Measurements from ENCODE around the gene CYP4F22.
"Not testable (repeated sequence)": the region's sequence is repeated elsewhere in the genome, so short reads cannot be mapped to it uniquely, and the experiment has no call there.

CYP4F22 gene

DNA sequence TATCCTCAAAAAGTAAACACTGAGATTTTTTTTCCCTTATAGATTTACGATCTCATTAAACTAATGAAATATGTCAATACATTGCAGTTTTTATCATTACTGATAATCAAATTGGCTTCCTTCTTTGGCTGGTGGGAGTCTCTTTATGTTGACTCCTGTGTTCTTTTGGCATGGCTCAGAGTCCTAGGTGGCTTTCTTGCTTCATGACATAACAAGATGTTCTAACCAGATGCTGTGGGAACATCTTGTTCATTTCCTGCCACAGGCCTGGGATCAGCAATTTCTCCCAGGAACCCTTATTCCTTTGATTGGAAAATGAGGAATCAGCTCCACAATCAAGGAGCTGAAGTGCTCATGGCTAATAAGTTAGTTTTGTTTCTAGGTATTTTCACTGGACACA lies 13.2 kb upstream of the CYP4F22 start:
- Histone ChIP-seq H3K36me3 (ENCODE audit: insufficient read depth, low read length) (no peaks in the 10 kb centered on the region), H3K27me3 (ENCODE audit: insufficient read depth, low read length) (no peaks in the 10 kb centered on the region), H3K4me1 (ENCODE audit: control insufficient read depth, insufficient read depth, low read length, unreplicated experiment) (no peaks in the 10 kb centered on the region), H3K79me2 (ENCODE audit: control insufficient read depth, insufficient read depth, low read length, unreplicated experiment) (no peaks in the 10 kb centered on the region), H3K27ac (ENCODE audit: low read depth, low read length) (no peak overlapping the region), H3K4me3 (ENCODE audit: low read depth, low read length) (no peak overlapping the region), H2AFZ (ENCODE audit: low read length, unreplicated experiment) (no peak overlapping the region)

DNA sequence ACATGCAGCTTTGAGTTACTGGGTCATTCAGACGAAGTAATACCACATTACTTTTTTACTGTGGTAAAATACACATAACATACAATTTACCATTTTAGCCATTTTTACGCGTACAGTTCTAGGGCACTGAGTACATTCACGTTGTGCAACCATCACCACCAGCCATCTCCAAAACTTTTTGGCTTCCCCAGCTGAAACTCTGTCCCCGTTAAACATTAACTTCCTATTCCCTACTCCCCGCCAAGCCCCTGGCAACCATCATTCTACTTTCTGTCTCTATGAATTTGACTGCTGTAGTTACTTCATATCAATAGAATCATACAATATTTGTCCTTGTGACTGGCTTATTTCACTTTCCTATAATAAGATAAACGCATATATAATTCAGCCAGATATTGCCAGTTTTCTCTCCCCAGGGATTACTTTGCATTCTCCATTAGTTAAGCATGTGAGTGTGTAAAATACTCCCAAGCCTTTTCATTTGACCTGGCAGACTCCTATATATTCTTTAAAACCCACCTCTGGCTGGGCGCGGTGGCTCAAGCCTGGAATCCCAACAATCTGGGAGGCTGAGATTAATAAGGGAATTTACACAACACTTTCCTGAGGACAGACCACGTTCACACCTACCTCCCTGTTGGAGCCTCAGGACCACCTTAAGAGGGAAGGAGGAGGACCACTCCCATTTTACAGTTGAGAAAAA lies 10.0 kb upstream of the CYP4F22 start:
- Histone ChIP-seq H3K79me2 (ENCODE audit: control insufficient read depth, insufficient read depth, low read length, unreplicated experiment) (no peaks in the 10 kb centered on the region), H3K27ac (ENCODE audit: low read depth, low read length) (no peak overlapping the region), H3K27me3 (ENCODE audit: insufficient read depth, low read length) (peaks cover 10% of the 10 kb centered on the region), H3K4me1 (ENCODE audit: control insufficient read depth, insufficient read depth, low read length, unreplicated experiment) (no peaks in the 10 kb centered on the region), H3K36me3 (ENCODE audit: insufficient read depth, low read length) (no peaks in the 10 kb centered on the region), H3K4me3 (ENCODE audit: low read depth, low read length) (no peak overlapping the region), H2AFZ (ENCODE audit: low read length, unreplicated experiment) (no peak overlapping the region)

DNA sequence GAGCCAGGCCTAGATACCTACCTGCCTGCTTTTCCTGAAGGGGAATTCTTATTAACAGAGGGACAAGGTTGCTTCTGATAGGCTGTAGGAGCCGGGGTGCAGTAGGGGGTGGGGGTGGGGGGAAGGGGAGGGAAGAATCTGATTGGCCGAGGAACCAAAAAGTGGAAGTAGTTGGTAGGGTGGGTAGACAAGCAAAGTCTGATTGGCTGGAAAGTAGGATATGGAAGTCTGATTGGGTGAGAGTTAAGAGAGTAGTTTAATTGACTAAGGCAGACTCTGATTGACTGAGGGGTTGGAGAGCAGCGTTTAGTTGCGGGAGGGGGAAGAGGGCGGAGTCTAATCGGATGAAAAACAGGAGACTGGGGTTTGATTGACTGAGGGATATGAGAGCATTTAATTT lies 9.4 kb upstream of the CYP4F22 start:
- Histone ChIP-seq H3K27me3 (ENCODE audit: insufficient read depth, low read length) (peaks cover 10% of the 10 kb centered on the region), H3K4me1 (ENCODE audit: control insufficient read depth, insufficient read depth, low read length, unreplicated experiment) (no peaks in the 10 kb centered on the region), H3K79me2 (ENCODE audit: control insufficient read depth, insufficient read depth, low read length, unreplicated experiment) (no peaks in the 10 kb centered on the region), H3K27ac (ENCODE audit: low read depth, low read length) (no peak overlapping the region), H3K36me3 (ENCODE audit: insufficient read depth, low read length) (no peaks in the 10 kb centered on the region), H3K4me3 (ENCODE audit: low read depth, low read length) (no peak overlapping the region), H2AFZ (ENCODE audit: low read length, unreplicated experiment) (no peak overlapping the region)

DNA sequence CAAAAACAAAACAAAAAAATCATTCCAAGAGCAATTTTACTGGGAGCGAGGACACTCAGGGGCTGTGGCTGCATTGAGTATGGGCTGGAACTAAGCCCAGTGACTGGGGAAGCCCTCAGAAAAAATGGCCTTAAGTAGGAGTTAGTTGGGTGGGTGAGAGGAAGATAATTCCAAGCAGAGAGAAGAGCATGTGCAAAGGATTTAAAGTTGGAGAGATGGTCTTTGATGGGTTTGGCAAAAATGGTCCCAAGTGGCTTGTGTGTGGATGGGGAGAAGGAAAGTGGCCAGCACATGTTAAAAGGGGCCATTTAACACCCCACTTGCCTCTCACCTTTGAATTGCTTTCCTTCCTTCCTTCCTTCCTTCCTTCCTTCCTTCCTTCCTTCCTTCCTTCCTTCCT lies 6.7 kb upstream of the CYP4F22 start:
- H3K36me3 ChIP-seq (ENCODE audit: insufficient read depth, low read length): no peaks in the 10 kb centered on the region
- no peak overlapping the region for H3K4me3 ChIP-seq (ENCODE audit: low read depth, low read length)
- peaks cover 10% of the 10 kb centered on the region for H3K27me3 ChIP-seq (ENCODE audit: insufficient read depth, low read length)
- H3K4me1 ChIP-seq (ENCODE audit: control insufficient read depth, insufficient read depth, low read length, unreplicated experiment): no peaks in the 10 kb centered on the region
- no peak overlapping the region for H3K27ac ChIP-seq (ENCODE audit: low read depth, low read length)
- no peak overlapping the region for H2AFZ ChIP-seq (ENCODE audit: low read length, unreplicated experiment)
- H3K79me2 ChIP-seq (ENCODE audit: control insufficient read depth, insufficient read depth, low read length, unreplicated experiment): no peaks in the 10 kb centered on the region

DNA sequence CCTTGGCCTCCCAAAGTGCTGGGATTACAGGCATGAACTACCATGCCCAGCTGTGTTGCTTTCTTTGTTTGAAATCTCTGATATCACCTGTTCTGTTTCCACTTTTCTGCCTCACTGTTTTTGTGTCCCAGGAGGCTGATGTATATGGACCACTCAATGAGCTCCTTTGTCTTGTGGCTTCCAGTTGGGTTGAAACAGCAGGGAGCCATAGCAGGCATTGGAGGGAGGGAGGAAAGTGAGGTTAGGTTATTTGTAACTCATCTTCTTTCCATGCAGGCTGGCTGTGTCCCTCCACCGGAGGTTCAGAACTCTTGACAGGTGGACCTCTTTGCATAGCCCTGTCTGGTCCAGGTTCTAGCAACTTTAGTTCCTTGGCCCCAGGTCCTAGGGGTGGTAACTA lies 6.1 kb upstream of the CYP4F22 start:
- Histone ChIP-seq H3K4me3 (ENCODE audit: low read depth, low read length) (no peak overlapping the region), H3K27ac (ENCODE audit: low read depth, low read length) (no peak overlapping the region), H3K79me2 (ENCODE audit: control insufficient read depth, insufficient read depth, low read length, unreplicated experiment) (no peaks in the 10 kb centered on the region), H3K36me3 (ENCODE audit: insufficient read depth, low read length) (no peaks in the 10 kb centered on the region), H3K27me3 (ENCODE audit: insufficient read depth, low read length) (peaks cover 14% of the 10 kb centered on the region), H3K4me1 (ENCODE audit: control insufficient read depth, insufficient read depth, low read length, unreplicated experiment) (no peaks in the 10 kb centered on the region), H2AFZ (ENCODE audit: low read length, unreplicated experiment) (no peak overlapping the region)

DNA sequence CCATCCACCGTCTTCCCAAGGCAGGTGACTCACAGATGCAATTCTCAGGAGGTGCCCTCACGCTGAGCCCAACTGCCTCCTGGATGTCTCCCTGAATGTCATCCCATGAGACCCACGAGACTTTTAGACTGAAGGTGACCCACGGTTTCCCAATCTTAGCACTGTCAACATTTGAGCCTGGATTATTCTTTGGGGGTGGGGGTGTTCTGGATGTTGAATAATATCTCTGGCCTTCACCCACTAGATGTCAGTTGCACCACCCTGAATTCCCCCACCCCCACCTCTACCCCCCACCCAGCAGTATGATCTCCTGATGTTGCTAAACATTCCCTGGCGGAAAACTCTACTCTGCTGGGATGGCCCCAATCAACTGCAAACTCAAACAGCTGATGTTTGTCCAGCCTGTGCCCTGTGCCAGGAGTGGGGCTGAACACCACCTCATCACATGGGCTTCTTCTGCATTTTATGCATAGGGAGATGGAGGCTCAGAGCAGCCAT lies 2.2 kb upstream of the CYP4F22 start:
- Histone ChIP-seq H2AFZ (ENCODE audit: low read length, unreplicated experiment) (no peak overlapping the region), H3K79me2 (ENCODE audit: control insufficient read depth, insufficient read depth, low read length, unreplicated experiment) (no peaks in the 10 kb centered on the region), H3K4me3 (ENCODE audit: low read depth, low read length) (no peak overlapping the region), H3K36me3 (ENCODE audit: insufficient read depth, low read length) (no peaks in the 10 kb centered on the region), H3K27me3 (ENCODE audit: insufficient read depth, low read length) (peaks cover 40% of the 10 kb centered on the region), H3K27ac (ENCODE audit: low read depth, low read length) (no peak overlapping the region), H3K4me1 (ENCODE audit: control insufficient read depth, insufficient read depth, low read length, unreplicated experiment) (no peaks in the 10 kb centered on the region)

DNA sequence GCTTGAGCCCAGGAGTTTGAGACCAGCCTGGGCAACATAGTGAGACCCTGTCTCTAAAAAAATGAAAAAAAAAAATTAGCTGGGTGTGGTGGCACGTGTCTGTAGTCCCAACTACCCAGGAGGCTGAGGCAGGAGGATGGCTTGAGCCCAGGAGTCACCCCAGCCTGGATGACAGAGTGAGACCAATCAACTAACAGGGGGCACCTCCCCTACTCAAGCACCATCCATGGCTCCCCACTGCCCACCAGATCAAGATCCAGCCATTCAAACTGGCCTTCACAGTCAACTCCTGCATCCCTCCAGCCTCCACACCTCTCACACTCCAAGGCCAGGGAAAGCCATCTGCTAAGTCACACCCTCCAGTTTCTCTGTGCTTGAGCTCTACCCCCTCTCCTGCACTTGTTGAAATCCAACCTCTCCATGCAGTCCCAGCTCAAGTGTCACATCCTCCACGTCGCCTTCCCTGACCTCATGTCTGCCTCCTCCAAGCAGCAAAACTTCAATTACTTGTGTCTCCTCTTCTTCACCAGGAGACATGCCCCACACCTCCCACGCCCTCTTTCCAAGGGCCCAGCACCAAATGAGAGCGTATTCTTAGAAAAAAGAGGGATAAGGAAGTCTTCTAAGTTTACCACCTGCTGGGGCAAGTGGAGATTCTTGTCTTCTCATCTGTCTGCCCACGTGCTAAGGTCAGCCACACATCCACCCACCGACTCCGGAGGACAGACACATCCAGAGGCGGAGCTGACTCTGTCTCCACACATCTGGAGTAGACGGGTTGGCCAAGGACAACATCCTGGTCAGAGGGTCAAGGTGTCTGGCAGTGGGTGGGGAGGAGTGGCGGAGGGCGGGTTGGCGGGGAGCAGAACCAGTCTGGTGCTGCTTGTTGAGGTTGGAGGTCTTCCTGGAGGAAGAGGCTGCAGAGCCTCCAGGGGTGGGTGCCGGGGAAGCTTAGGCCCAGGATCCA lies 974 bp upstream of the CYP4F22 start:
- no peak overlapping the region for H3K4me3 ChIP-seq (ENCODE audit: low read depth, low read length)
- H3K4me1 ChIP-seq (ENCODE audit: control insufficient read depth, insufficient read depth, low read length, unreplicated experiment): no peaks in the 10 kb centered on the region
- no peak overlapping the region for H3K27ac ChIP-seq (ENCODE audit: low read depth, low read length)

DNA sequence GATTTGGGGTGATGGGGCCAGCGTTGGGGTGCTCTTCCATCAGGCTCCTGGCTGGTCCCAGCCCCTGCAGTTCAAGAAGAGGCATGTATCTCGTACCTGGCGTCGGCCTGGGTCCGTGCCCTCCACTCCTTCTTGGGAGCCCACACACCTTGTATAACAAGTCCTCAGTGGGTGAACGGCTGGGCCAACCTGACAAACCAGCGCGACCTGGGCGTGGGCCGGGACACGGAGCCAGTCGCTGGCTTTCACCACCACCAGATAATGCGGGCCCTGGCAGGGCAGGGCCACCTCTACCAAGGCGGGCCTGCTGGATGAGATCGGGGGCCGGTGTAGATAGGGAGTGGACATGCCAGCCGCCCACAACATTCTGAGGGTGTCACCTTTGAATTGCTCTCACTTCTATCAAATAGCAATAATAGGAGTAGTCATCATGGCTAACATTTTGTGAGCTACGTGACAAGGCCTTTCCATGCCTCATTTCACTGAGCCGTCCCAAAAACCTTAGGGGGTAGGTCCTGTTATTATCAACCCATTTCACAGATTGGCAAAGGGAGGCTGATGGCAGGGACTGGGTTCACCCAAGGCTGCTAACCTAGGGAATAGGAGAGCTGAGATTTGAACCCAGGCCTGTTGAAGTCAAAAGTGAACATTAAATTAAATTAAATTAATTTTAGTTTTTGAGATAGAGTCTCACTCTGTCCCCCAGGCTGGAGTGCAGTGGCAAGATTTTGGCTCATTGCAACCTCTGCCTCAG lies 3.5 kb downstream of the CYP4F22 start:
- H3K36me3 ChIP-seq (ENCODE audit: insufficient read depth, low read length): no peaks in the 10 kb centered on the region
- H3K27ac ChIP-seq (ENCODE audit: low read depth, low read length): no peak overlapping the region
- peaks cover 33% of the 10 kb centered on the region for H3K27me3 ChIP-seq (ENCODE audit: insufficient read depth, low read length)
- H3K4me3 ChIP-seq (ENCODE audit: low read depth, low read length): no peak overlapping the region
- H3K79me2 ChIP-seq (ENCODE audit: control insufficient read depth, insufficient read depth, low read length, unreplicated experiment): no peaks in the 10 kb centered on the region
- H3K4me1 ChIP-seq (ENCODE audit: control insufficient read depth, insufficient read depth, low read length, unreplicated experiment): no peaks in the 10 kb centered on the region
- no peak overlapping the region for H2AFZ ChIP-seq (ENCODE audit: low read length, unreplicated experiment)

More for the DNA sequence above, 974 bp upstream of the CYP4F22 start:
- no peak overlapping the region for H2AFZ ChIP-seq (ENCODE audit: low read length, unreplicated experiment)
- H3K79me2 ChIP-seq (ENCODE audit: control insufficient read depth, insufficient read depth, low read length, unreplicated experiment): no peaks in the 10 kb centered on the region
- H3K27me3 ChIP-seq (ENCODE audit: insufficient read depth, low read length): peaks cover 35% of the 10 kb centered on the region
- no peaks in the 10 kb centered on the region for H3K36me3 ChIP-seq (ENCODE audit: insufficient read depth, low read length)

DNA sequence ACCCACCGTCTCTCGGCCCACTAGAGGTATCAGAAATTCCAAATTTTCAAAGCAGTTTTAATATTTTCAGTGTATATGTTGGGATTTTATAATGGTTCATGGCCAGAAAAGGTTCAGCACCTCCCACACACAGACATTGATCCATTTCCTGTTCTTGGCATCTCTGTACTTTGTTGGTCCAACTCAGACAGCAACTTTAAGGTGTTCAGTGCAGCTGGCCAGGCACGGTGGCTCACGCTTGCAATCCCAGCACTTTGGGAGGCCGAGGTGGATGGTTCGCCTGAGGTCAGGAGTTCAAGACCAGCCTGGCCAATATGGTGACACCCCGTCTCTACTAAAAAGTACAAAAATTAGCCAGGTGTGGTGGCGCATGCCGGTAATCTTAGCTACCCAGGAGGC lies 6.9 kb downstream of the CYP4F22 start:
- H3K4me3 ChIP-seq (ENCODE audit: low read depth, low read length); H3K36me3 ChIP-seq (ENCODE audit: insufficient read depth, low read length); H2AFZ ChIP-seq (ENCODE audit: low read length, unreplicated experiment); H3K4me1 ChIP-seq (ENCODE audit: control insufficient read depth, insufficient read depth, low read length, unreplicated experiment); H3K79me2 ChIP-seq (ENCODE audit: control insufficient read depth, insufficient read depth, low read length, unreplicated experiment); H3K27ac ChIP-seq (ENCODE audit: low read depth, low read length); H3K27me3 ChIP-seq (ENCODE audit: insufficient read depth, low read length): not testable (repeated sequence)

DNA sequence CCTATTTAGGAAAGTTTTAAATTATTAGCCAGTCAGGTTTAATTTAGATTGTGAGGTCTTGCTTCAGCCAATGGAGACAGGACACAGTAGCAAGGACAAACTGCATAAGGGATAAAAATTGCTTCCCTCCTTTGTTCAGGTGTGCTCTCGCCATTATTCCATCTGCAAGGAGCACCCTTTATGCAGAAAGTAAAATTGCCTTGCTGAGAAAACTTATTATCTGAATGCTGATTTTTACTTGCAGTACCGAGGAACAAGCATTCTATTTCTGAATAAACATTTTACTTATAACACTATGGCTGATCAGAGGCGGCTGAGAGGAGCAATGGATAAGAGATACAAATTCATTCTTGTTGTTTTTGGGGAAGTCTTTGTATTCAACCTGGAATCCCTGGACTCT lies 8.0 kb downstream of the CYP4F22 start:
- Histone ChIP-seq H3K4me3 (ENCODE audit: low read depth, low read length) (no peak overlapping the region), H3K36me3 (ENCODE audit: insufficient read depth, low read length) (no peaks in the 10 kb centered on the region), H3K4me1 (ENCODE audit: control insufficient read depth, insufficient read depth, low read length, unreplicated experiment) (no peaks in the 10 kb centered on the region), H2AFZ (ENCODE audit: low read length, unreplicated experiment) (no peak overlapping the region), H3K27me3 (ENCODE audit: insufficient read depth, low read length) (no peaks in the 10 kb centered on the region; the same call in 1 of the 2 replicates), H3K79me2 (ENCODE audit: control insufficient read depth, insufficient read depth, low read length, unreplicated experiment) (no peaks in the 10 kb centered on the region), H3K27ac (ENCODE audit: low read depth, low read length) (no peak overlapping the region)

Measured in ACC112 (cell line).